Panc1 (cell line): ENCODE data around the gene DTX3. TPM values are rescaled to one million over a fixed set of nuclear protein-coding genes. Genes with fewer than 3 reads are reported as not detected.

ENCODE experiments used
- ATAC-seq: fragments of 200-7000 bp; cut with Tn5 transposase; 2 replicates; pipeline ENCODE4 v1.9.1; 2020; ENCODE audit warnings: mild to moderate bottlenecking, moderate library complexity
- BruUV-seq: library from RNA; stranded (reverse); fragments of 400-500 nt; replicated peaks from 2 replicates; lab custom pipeline; 2021; lab: Mats Ljungman, UMichigan
- CTCF ChIA-PET: fragments of 300-600 bp; sonication (Branson Sonifier 250); formaldehyde crosslinking; loops from one replicate; lab custom pipeline; 2022; ENCODE audit warnings: antibody characterized with exemption; lab: Charles Lee
- POLR2A ChIA-PET: fragments of 300-600 bp; sonication (Branson Sonifier 250); formaldehyde crosslinking; loops from one replicate; lab custom pipeline; 2022; ENCODE audit warnings: antibody characterized with exemption; lab: Charles Lee
- DNase-seq: peaks from one replicate; pipeline ENCODE4 v3.0.0-alpha.2; 2010; ENCODE audit warnings: low read depth, low spot score
- H3K27ac ChIP-seq: 2 replicates; pipeline ENCODE4 v1.5.1; 2011; ENCODE audit warnings: mild to moderate bottlenecking, low read length, inconsistent platforms
- H3K27me3 ChIP-seq: fragments of 200-500 bp; sonication (Bioruptor generic); 2 replicates; pipeline ENCODE4 v1.6.0; 2014; ENCODE audit warnings: low read length, inconsistent platforms; ENCODE audit not compliant: control insufficient read depth, insufficient read depth
- H3K36me3 ChIP-seq: fragments of 200-500 bp; sonication (Bioruptor generic); 2 replicates; pipeline ENCODE4 v1.5.1; 2014; ENCODE audit warnings: inconsistent platforms, mild to moderate bottlenecking, low read length, moderate library complexity; ENCODE audit not compliant: control insufficient read depth, insufficient read depth
- H3K4me1 ChIP-seq: 2 replicates; pipeline ENCODE4 v1.5.1; 2011; ENCODE audit warnings: inconsistent platforms, mild to moderate bottlenecking, low read length, moderate library complexity; ENCODE audit not compliant: control insufficient read depth, insufficient read depth
- H3K4me3 ChIP-seq, 2 experiments: 2 replicates each; pipeline ENCODE4 v1.5.1; 2011 to 2012; ENCODE audit warnings: low read depth in 2 of 2, low read length in 2 of 2, mild to moderate bottlenecking in 2 of 2, inconsistent platforms in 1 of 2, moderate library complexity in 1 of 2
- H3K9me3 ChIP-seq: fragments of 200-500 bp; sonication (Bioruptor generic); 2 replicates; pipeline ENCODE4 v1.5.1; 2014; ENCODE audit warnings: low read depth, mild to moderate bottlenecking, inconsistent platforms, low read length, moderate library complexity; ENCODE audit not compliant: control insufficient read depth, insufficient read depth
- POLR2AphosphoS5 ChIP-seq: IDR thresholded peaks from 2 replicates; pipeline ENCODE4 v1.6.1; 2012; ENCODE audit warnings: mild to moderate bottlenecking, low read depth, low read length, moderate library complexity
- SIN3A ChIP-seq: IDR thresholded peaks from 2 replicates; pipeline ENCODE4 v1.6.1; 2012; ENCODE audit warnings: low read depth, mild to moderate bottlenecking, low read length, moderate library complexity, borderline replicate concordance; ENCODE audit not compliant: insufficient read depth
- TCF7L2 ChIP-seq: IDR thresholded peaks from 2 replicates; pipeline ENCODE4 v1.6.1; 2011; ENCODE audit warnings: mild to moderate bottlenecking, low read depth, low read length, inconsistent platforms
- in situ Hi-C: cut with HindIII; loops from 2 replicates; pipeline ENCODE4 v1.10.0; 2016; ENCODE audit warnings: low sequenced_read_pairs, low pct_unique_long_range_greater_than_20kb
- intact Hi-C: fragments of 100-400 bp; cut with micrococcal nuclease; formaldehyde crosslinking; loops from one replicate; pipeline ENCODE4 v1.10.0; 2022; ENCODE audit not compliant: unreplicated experiment
- total RNA-seq: library from RNA; stranded (reverse); gene quantifications from one replicate; pipeline ENCODE4 v1.2.1, GENCODE V29; 2021; ENCODE audit not compliant: unreplicated experiment
- TF ChIP-seq, protein P1 (sequence below): fragments of 450-650 bp; IDR thresholded peaks from 2 replicates; pipeline ENCODE4 v1.5.1; 2017; ENCODE audit warnings: mild to moderate bottlenecking
- TF ChIP-seq, protein P2 (sequence below), 2 experiments: IDR thresholded peaks; 2 replicates each; pipeline ENCODE4 v1.6.1; 2011 to 2012; ENCODE audit warnings: low read depth in 2 of 2, control low read depth in 1 of 2, low read length in 1 of 2, mild to moderate bottlenecking in 1 of 2, moderate library complexity in 1 of 2; ENCODE audit not compliant: insufficient read depth in 1 of 2

The DTX3 gene
- total RNA-seq, 1 experiment from 2014 or later = 37.8 TPM

DNA sequence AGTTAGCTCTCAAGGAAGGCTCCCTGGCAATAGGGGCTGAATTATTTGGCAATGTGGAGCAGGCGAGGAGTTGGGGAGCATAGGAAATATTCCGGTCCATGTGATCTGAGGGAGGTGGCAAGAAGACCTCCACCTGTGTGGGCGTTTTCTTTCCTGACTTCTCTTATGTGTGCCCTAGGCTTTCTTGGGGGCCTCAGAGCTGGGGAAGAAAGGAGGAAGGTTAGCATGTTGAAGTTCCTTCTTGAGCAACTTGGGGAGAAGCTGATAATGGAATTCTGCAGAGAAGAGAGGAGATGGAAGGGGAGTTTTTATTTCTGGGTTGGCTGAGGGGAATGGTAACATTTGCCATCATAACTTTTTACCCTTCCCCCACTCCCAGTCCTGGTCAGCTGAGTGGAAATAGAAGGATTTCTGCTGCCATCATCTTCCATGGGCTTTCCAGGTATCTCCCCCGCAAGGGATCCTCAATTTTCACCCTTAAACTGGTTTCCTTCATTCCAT lies 1.2 kb downstream of the DTX3 start:
- POLR2A ChIA-PET = interaction anchor here (0.6 kb wide), 1 partner anchor 14 kb away, joined by 6 read pairs; no protein-coding TSS in a partner anchor
- DNase-seq (no peak), ATAC-seq (no peak)
- Histone ChIP-seq H3K9me3 (no peaks in the 10 kb centered on the region), H3K27me3 (no peaks in the 10 kb centered on the region), H3K27ac (no peak overlapping the region), H3K4me1 (peaks cover 21% of the 10 kb centered on the region), H3K4me3 (peak overlapping the region; percentile 51 to 82), H3K36me3 (no peaks in the 10 kb centered on the region)
- no peak for TF ChIP-seq TCF7L2
- TF ChIP-seq, protein P1, sequence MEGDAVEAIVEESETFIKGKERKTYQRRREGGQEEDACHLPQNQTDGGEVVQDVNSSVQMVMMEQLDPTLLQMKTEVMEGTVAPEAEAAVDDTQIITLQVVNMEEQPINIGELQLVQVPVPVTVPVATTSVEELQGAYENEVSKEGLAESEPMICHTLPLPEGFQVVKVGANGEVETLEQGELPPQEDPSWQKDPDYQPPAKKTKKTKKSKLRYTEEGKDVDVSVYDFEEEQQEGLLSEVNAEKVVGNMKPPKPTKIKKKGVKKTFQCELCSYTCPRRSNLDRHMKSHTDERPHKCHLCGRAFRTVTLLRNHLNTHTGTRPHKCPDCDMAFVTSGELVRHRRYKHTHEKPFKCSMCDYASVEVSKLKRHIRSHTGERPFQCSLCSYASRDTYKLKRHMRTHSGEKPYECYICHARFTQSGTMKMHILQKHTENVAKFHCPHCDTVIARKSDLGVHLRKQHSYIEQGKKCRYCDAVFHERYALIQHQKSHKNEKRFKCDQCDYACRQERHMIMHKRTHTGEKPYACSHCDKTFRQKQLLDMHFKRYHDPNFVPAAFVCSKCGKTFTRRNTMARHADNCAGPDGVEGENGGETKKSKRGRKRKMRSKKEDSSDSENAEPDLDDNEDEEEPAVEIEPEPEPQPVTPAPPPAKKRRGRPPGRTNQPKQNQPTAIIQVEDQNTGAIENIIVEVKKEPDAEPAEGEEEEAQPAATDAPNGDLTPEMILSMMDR = no peak
- TF ChIP-seq, protein P2, sequence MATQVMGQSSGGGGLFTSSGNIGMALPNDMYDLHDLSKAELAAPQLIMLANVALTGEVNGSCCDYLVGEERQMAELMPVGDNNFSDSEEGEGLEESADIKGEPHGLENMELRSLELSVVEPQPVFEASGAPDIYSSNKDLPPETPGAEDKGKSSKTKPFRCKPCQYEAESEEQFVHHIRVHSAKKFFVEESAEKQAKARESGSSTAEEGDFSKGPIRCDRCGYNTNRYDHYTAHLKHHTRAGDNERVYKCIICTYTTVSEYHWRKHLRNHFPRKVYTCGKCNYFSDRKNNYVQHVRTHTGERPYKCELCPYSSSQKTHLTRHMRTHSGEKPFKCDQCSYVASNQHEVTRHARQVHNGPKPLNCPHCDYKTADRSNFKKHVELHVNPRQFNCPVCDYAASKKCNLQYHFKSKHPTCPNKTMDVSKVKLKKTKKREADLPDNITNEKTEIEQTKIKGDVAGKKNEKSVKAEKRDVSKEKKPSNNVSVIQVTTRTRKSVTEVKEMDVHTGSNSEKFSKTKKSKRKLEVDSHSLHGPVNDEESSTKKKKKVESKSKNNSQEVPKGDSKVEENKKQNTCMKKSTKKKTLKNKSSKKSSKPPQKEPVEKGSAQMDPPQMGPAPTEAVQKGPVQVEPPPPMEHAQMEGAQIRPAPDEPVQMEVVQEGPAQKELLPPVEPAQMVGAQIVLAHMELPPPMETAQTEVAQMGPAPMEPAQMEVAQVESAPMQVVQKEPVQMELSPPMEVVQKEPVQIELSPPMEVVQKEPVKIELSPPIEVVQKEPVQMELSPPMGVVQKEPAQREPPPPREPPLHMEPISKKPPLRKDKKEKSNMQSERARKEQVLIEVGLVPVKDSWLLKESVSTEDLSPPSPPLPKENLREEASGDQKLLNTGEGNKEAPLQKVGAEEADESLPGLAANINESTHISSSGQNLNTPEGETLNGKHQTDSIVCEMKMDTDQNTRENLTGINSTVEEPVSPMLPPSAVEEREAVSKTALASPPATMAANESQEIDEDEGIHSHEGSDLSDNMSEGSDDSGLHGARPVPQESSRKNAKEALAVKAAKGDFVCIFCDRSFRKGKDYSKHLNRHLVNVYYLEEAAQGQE (IDR thresholded peaks at IDR 0.05; ENCODE audit: insufficient read depth in 1 of 2, low read depth in 2 of 2, low read length in 1 of 2) = no peak
- TF ChIP-seq SIN3A = no peak
- intact Hi-C loops = no loop called here
- BruUV-seq = no TSS peak
- CTCF ChIA-PET = no interaction called here
- in situ Hi-C loops = no loop called here

DNA sequence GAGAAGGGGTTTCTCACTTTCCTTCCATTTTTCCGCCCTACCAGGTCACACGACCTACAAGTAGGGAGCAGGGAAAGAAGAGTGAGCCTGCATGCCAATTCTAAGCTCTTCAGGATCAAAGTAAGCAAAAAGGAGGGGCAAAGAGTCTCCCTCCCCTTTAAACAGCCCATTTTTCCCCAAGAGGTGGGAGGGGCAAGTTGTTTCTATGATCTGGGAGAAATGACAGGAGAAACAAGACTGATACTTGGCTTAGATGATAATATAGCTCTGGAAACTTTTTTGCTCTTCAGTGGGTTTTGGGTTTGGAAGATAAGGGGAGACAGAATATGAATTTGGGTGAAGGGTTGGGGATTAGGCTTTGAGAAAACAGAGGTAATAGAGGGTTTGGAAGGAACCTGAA lies 1.8 kb downstream of the DTX3 start:
- Histone ChIP-seq H3K4me3 (no peak overlapping the region), H3K9me3 (no peaks in the 10 kb centered on the region), H3K27me3 (no peaks in the 10 kb centered on the region), H3K4me1 (peaks cover 22% of the 10 kb centered on the region), H3K27ac (no peak overlapping the region), H3K36me3 (no peaks in the 10 kb centered on the region)
- in situ Hi-C loops (no loop called here), intact Hi-C loops (no loop called here)
- POLR2A ChIA-PET = interaction anchor here (0.6 kb wide), 2 partner anchors 15 to 174 kb away, joined by 5 to 6 read pairs; no protein-coding TSS in a partner anchor
- CTCF ChIA-PET = no interaction called here
- no peak for ATAC-seq
- BruUV-seq = no TSS peak
- no peak for DNase-seq
- TF ChIP-seq POLR2AphosphoS5 = no peak
- TF ChIP-seq, protein P1 = no peak
